WTC11 (cell line): Measurements from ENCODE around the gene RCBTB1. TPM values are rescaled to one million over a fixed set of nuclear protein-coding genes. Genes with fewer than 3 reads are reported as not detected.

Experiments
- ATAC-seq: fragments of 200-7000 bp; cut with Tn5 transposase; 2 replicates; pipeline ENCODE4 v1.10.0; 2021; ENCODE audit warnings: mild to moderate bottlenecking, moderate library complexity
- CTCF ChIA-PET: fragments of 300-600 bp; sonication (Branson Sonifier 250); formaldehyde crosslinking; loops from one replicate; lab custom pipeline; 2021; ENCODE audit warnings: antibody characterized with exemption; lab: Charles Lee
- POLR2A ChIA-PET: fragments of 350-600 bp; sonication (Branson Sonifier 250); formaldehyde crosslinking; loops from one replicate; lab custom pipeline; 2021; ENCODE audit warnings: antibody characterized with exemption; lab: Charles Lee
- DNase-seq: peaks from one replicate; pipeline ENCODE4 v3.0.0; 2021; ENCODE audit warnings: low spot score
- H3K27ac Mint-ChIP-seq: 2 replicates; pipeline ENCODE4 v1.8.0; 2021; ENCODE audit warnings: mixed read lengths
- H3K27me3 Mint-ChIP-seq: 2 replicates; pipeline ENCODE4 v1.8.0; 2021; ENCODE audit warnings: low read depth, mild to moderate bottlenecking, moderate library complexity, mixed read lengths
- H3K36me3 Mint-ChIP-seq: 2 replicates; pipeline ENCODE4 v1.8.0; 2021; ENCODE audit warnings: mixed read lengths
- H3K4me1 Mint-ChIP-seq: 2 replicates; pipeline ENCODE4 v1.8.0; 2022; ENCODE audit warnings: mixed read lengths
- H3K4me3 Mint-ChIP-seq: 2 replicates; pipeline ENCODE4 v1.8.0; 2021; ENCODE audit warnings: mild to moderate bottlenecking, moderate library complexity, mixed read lengths
- H3K9me3 Mint-ChIP-seq: 2 replicates; pipeline ENCODE4 v1.8.0; 2021; ENCODE audit warnings: mixed read lengths
- ELF4 ChIP-seq: sonication (generic); formaldehyde crosslinking; IDR thresholded peaks from 2 replicates; pipeline ENCODE4 v1.8.1; 2022; ENCODE audit warnings: low read depth, mild to moderate bottlenecking, moderate library complexity, missing genetic modification reagents
- ESRRA ChIP-seq: sonication (generic); formaldehyde crosslinking; IDR thresholded peaks from 2 replicates; pipeline ENCODE4 v1.8.1; 2022; ENCODE audit warnings: mild to moderate bottlenecking, missing genetic modification reagents, borderline replicate concordance
- FOXP1 ChIP-seq: sonication (generic); formaldehyde crosslinking; IDR thresholded peaks from 2 replicates; pipeline ENCODE4 v1.8.0; 2022; ENCODE audit warnings: missing genetic modification reagents, mild to moderate bottlenecking, moderate library complexity, borderline replicate concordance
- GABPB1 ChIP-seq: sonication (generic); formaldehyde crosslinking; IDR thresholded peaks from 2 replicates; pipeline ENCODE4 v1.8.1; 2023; ENCODE audit warnings: mild to moderate bottlenecking, missing genetic modification reagents
- HMGA2 ChIP-seq: fragments of 250-450 bp; sonication (Bioruptor Pico); IDR thresholded peaks from 2 replicates; pipeline ENCODE4 v1.4.0; 2021; ENCODE audit warnings: mild to moderate bottlenecking, moderate library complexity
- TEAD4 ChIP-seq: sonication (generic); formaldehyde crosslinking; IDR thresholded peaks from 2 replicates; pipeline ENCODE4 v1.8.0; 2022; ENCODE audit warnings: mild to moderate bottlenecking, missing genetic modification reagents
- total RNA-seq: library from RNA; stranded (reverse); gene quantifications from 3 replicates; pipeline ENCODE4 v1.2.3, GENCODE V29; 2021
- TF ChIP-seq, protein P1 (sequence below): sonication (generic); formaldehyde crosslinking; IDR thresholded peaks from 2 replicates; pipeline ENCODE4 v1.8.1; 2023; ENCODE audit warnings: mild to moderate bottlenecking, missing genetic modification reagents
- TF ChIP-seq, protein P2 (sequence below): sonication (generic); formaldehyde crosslinking; IDR thresholded peaks from 2 replicates; pipeline ENCODE4 v1.8.0; 2022; ENCODE audit warnings: missing genetic modification reagents
- TF ChIP-seq, protein P3 (sequence below): sonication (generic); formaldehyde crosslinking; IDR thresholded peaks from 2 replicates; pipeline ENCODE4 v1.8.1; 2022; ENCODE audit warnings: mild to moderate bottlenecking, moderate library complexity, missing genetic modification reagents
- TF ChIP-seq, protein P4 (sequence below): sonication (generic); formaldehyde crosslinking; IDR thresholded peaks from 2 replicates; pipeline ENCODE4 v1.8.0; 2023; ENCODE audit warnings: missing genetic modification reagents

Gene RCBTB1
- total RNA-seq, 1 experiment from 2014 or later = 31.3 TPM

DNA sequence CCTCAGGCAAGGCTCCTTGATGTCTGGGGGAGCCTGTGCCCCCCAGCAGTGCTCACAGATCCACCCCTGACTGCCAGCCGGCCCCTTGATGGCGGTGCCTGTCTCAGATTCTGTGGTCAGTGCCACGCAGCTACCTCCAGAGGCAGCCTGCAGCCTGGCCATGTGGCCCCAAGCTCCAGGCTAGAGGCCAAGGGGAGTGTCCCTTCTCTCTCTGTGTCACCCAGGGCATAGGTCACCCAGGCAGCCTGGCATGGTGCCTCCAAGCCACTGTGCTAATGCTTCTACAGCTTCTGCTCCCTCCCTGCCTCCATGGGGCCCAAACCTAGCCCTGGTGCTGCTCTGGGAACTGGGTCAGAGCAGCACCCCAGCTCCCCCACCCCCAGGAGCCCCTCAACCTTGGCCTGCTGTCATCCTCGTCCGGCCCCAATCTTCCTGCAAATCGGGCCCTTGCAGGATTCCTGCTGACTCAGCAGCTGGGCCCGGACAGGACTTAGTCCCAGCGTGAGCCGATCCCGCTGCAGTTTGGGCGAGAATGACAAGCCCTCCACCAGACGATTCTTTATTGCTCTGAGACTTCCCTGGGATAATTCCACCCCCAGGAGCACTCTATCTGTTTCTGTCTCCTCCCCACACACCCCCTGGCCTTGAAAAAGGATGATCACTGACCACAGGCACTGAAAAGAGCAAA lies 40.2 kb upstream of the RCBTB1 start:
- ChIA-PET POLR2A (no interaction called here), CTCF (no interaction called here)
- Mint-ChIP-seq H3K27ac (no peak overlapping the region), H3K4me3 (no peak overlapping the region), H3K9me3 (no peaks in the 10 kb centered on the region), H3K36me3 (no peaks in the 10 kb centered on the region), H3K27me3 (no peaks in the 10 kb centered on the region), H3K4me1 (peaks cover 13% of the 10 kb centered on the region)
- DNase-seq (no peak), ATAC-seq (no peak)
- TF ChIP-seq GABPB1 (CRISPR knock-in tag) = no peak
- TF ChIP-seq TEAD4 = no peak

DNA sequence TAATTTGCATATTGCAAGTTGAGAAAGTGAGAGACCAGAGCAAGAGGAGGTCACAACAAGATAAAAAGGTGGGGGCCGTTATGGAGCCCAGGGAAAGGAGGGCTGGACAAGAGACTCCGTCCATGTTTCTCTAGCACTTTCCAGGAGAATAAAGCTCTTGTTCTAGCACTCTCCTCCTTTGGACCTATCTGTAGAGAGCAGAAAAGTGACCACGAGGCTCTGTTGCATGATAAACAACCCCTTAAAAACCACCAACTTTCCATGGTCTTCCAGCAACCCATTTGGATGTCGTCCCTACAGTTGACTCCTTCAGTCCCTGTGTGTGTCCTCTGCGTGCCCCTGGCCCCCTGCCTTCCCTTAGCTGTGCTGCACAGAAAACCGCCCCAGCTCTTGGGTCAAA lies 38.9 kb upstream of the RCBTB1 start:
- Mint-ChIP-seq H3K36me3 (no peaks in the 10 kb centered on the region), H3K4me3 (no peak overlapping the region), H3K9me3 (no peaks in the 10 kb centered on the region), H3K27ac (no peak overlapping the region), H3K4me1 (peaks cover 13% of the 10 kb centered on the region), H3K27me3 (no peaks in the 10 kb centered on the region)
- DNase-seq (no peak), ATAC-seq (no peak)
- CTCF ChIA-PET = no interaction called here
- TF ChIP-seq, protein P1, sequence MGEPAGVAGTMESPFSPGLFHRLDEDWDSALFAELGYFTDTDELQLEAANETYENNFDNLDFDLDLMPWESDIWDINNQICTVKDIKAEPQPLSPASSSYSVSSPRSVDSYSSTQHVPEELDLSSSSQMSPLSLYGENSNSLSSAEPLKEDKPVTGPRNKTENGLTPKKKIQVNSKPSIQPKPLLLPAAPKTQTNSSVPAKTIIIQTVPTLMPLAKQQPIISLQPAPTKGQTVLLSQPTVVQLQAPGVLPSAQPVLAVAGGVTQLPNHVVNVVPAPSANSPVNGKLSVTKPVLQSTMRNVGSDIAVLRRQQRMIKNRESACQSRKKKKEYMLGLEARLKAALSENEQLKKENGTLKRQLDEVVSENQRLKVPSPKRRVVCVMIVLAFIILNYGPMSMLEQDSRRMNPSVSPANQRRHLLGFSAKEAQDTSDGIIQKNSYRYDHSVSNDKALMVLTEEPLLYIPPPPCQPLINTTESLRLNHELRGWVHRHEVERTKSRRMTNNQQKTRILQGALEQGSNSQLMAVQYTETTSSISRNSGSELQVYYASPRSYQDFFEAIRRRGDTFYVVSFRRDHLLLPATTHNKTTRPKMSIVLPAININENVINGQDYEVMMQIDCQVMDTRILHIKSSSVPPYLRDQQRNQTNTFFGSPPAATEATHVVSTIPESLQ (CRISPR knock-in tag) = no peak
- no peak for TF ChIP-seq ELF4 (CRISPR knock-in tag)
- TF ChIP-seq, protein P2, sequence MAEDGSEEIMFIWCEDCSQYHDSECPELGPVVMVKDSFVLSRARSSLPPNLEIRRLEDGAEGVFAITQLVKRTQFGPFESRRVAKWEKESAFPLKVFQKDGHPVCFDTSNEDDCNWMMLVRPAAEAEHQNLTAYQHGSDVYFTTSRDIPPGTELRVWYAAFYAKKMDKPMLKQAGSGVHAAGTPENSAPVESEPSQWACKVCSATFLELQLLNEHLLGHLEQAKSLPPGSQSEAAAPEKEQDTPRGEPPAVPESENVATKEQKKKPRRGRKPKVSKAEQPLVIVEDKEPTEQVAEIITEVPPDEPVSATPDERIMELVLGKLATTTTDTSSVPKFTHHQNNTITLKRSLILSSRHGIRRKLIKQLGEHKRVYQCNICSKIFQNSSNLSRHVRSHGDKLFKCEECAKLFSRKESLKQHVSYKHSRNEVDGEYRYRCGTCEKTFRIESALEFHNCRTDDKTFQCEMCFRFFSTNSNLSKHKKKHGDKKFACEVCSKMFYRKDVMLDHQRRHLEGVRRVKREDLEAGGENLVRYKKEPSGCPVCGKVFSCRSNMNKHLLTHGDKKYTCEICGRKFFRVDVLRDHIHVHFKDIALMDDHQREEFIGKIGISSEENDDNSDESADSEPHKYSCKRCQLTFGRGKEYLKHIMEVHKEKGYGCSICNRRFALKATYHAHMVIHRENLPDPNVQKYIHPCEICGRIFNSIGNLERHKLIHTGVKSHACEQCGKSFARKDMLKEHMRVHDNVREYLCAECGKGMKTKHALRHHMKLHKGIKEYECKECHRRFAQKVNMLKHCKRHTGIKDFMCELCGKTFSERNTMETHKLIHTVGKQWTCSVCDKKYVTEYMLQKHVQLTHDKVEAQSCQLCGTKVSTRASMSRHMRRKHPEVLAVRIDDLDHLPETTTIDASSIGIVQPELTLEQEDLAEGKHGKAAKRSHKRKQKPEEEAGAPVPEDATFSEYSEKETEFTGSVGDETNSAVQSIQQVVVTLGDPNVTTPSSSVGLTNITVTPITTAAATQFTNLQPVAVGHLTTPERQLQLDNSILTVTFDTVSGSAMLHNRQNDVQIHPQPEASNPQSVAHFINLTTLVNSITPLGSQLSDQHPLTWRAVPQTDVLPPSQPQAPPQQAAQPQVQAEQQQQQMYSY (CRISPR knock-in tag) = no peak
- TF ChIP-seq HMGA2 (CRISPR knock-in tag) = no peak
- TF ChIP-seq FOXP1 (CRISPR knock-in tag) = no peak
- TF ChIP-seq, protein P3, sequence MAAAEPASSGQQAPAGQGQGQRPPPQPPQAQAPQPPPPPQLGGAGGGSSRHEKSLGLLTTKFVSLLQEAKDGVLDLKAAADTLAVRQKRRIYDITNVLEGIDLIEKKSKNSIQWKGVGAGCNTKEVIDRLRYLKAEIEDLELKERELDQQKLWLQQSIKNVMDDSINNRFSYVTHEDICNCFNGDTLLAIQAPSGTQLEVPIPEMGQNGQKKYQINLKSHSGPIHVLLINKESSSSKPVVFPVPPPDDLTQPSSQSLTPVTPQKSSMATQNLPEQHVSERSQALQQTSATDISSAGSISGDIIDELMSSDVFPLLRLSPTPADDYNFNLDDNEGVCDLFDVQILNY (CRISPR knock-in tag) = no peak
- TF ChIP-seq, protein P4, sequence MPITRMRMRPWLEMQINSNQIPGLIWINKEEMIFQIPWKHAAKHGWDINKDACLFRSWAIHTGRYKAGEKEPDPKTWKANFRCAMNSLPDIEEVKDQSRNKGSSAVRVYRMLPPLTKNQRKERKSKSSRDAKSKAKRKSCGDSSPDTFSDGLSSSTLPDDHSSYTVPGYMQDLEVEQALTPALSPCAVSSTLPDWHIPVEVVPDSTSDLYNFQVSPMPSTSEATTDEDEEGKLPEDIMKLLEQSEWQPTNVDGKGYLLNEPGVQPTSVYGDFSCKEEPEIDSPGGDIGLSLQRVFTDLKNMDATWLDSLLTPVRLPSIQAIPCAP (CRISPR knock-in tag) = no peak
- POLR2A ChIA-PET = interaction anchor here (0.6 kb wide), 1 partner anchor 203 kb away, joined by 3 read pairs; no protein-coding TSS in a partner anchor

DNA sequence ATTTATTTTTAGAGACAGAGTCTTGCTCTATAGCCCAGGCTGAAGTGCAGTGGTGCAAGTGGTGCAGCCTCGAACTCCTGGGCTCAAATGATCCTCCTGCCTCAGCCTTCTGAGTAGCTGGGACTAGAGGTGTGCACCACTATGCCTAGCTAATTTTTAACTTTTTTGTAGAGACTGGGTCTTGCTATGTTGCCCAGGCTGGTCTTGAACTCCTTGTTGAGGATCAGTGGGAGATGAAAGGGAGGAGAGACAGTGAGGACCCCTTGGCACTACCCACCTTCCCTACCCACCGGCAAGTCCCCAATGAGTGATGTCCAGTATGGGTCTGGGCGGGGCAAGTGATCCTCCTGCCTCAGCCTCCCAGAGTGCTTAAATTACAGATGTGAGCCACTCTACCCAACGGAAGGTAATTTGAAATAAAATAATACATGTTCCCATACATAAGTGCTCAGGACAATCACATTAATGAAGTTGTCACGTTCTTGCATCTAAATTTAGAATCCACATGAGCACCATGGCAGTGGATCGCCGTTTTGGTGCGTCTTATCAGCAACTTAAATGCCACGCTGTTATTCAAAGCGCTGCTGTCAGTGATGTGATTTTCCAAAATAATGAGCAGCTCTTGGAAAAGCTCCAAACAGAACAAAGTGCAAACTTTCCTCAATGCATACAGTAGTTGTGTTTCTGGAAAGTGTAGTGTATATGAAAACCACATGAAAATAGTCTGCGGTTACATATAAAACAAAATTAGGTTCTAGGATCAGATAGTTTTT lies 37.0 kb upstream of the RCBTB1 start:
- Mint-ChIP-seq H3K9me3 (no peaks in the 10 kb centered on the region), H3K4me3 (no peak overlapping the region), H3K27ac (no peak overlapping the region), H3K27me3 (no peaks in the 10 kb centered on the region), H3K36me3 (no peaks in the 10 kb centered on the region), H3K4me1 (peaks cover 5% of the 10 kb centered on the region; the same call in 1 of the 2 replicates)
- no peak for TF ChIP-seq ESRRA (CRISPR knock-in tag)
- ChIA-PET POLR2A (no interaction called here), CTCF (interaction anchor here (0.5 kb wide), 1 partner anchor 186 kb away, joined by 3 read pairs; no protein-coding TSS in a partner anchor)
- no peak for DNase-seq
- ATAC-seq = no peak
